Right cardiac atrium (tissue), 5 donors: ENCODE results near the gene TRAPPC12. TPM values are rescaled to one million over a fixed set of nuclear protein-coding genes. Genes with fewer than 3 reads are reported as not detected.

ENCODE experiments used
- ATAC-seq, 2 donors: fragments of 200-7000 bp; cut with Tn5 transposase; one replicate each; pipeline versions ENCODE4 v1.8.0 to v1.9.1; 2020; ENCODE audit warnings: moderate library complexity in 2 of 2, mild to moderate bottlenecking in 1 of 2
- DNase-seq, 3 donors: peaks; one replicate each; pipeline ENCODE4 v3.0.0-alpha.2; 2020
- H3K27ac ChIP-seq: one replicate; pipeline ENCODE4 v1.5.1; 2013; ENCODE audit warnings: mild to moderate bottlenecking, low read length, control low read depth, moderate library complexity
- H3K27me3 ChIP-seq: one replicate; pipeline ENCODE4 v1.6.1; 2013; ENCODE audit not compliant: control insufficient read depth, insufficient read depth
- H3K4me1 ChIP-seq: one replicate; pipeline ENCODE4 v1.6.1; 2013; ENCODE audit warnings: low read length; ENCODE audit not compliant: control insufficient read depth, insufficient read depth
- H3K4me3 ChIP-seq: one replicate; pipeline ENCODE4 v1.5.1; 2013; ENCODE audit warnings: low read length, control low read depth
- H3K9me3 ChIP-seq: one replicate; pipeline ENCODE4 v1.6.1; 2013; ENCODE audit warnings: low read length; ENCODE audit not compliant: control insufficient read depth
- WGBS: extraction: QIAGEN DNeasy Blood & Tissue Kit; methylation state at CpG from one replicate; pipeline ENCODE4 v1.1.7; 2013; 5-methylcytosine and 5-hydroxymethylcytosine counted together
- intact Hi-C, 4 donors: fragments of 100-400 bp; cut with DNase I; formaldehyde crosslinking; loops; one replicate each; pipeline versions ENCODE4 v1.11.0 to v1.14.0; 2022 to 2023
- polyA plus RNA-seq: library from polyadenylated mRNA; stranded (reverse); fragments of 200-250 nt; gene quantifications from one replicate; pipeline ENCODE4 v1.2.3, GENCODE V29; 2013
- total RNA-seq, 4 donors: library from RNA; stranded (reverse); fragmentation: NEBNext Ultra II Directional; extraction: Animal tissue kit (Norgen Biotek cat#: 25700); gene quantifications; one replicate each; pipeline ENCODE4 v1.2.1, GENCODE V29; 2021
- donor health status: healthy with polysubstance abuse.
- donor health status: DM: no; HTN: yes; CAD: no.
- donor health status: DM: no; HTN: no; CAD: no.
- donor health status: DM: no; HTN: yes; CAD: no; lungs with severe emphysema.
- donor health status: DM: yes; HTN: yes; CAD: no.

The TRAPPC12 gene
- total and polyA plus RNA-seq, 5 donors = 93.4 to 137 (median 128) TPM

DNA sequence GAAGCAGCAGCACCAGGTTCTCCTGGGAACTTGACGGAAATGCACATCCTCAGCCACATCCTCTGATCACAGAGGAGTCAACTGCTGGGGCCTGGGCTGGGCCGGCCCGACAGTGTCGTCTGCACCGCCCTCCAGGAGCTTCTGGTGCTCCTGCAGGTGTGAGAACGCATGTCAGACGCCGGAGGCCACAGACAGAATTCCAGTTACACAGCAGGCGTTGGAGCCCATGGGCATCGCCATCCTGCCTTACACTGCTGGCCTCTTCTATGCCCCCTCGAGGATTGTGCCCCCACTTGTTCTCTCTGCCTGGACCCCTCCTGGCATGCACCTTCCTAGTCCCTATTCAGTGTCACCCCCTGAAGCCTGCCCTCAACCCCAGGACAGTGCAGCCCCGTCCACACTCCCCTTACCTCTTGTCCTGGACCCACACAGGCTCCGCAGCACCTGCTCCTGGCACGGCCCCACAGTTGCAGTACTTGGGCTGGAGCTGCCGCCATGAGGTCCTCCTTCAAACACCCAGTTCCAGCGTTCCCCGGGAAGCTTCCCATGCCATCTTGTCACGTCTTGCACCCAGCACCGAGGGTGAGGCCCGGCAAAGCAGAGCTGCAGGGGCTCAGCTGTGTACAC lies 102.4 kb downstream of the TRAPPC12 start:
- Histone ChIP-seq H3K4me1 (no peaks in the 10 kb centered on the region), H3K4me3 (no peak overlapping the region), H3K27ac (no peak overlapping the region), H3K27me3 (no peaks in the 10 kb centered on the region), H3K9me3 (no peaks in the 10 kb centered on the region)
- WGBS = 93% methylated on average over 20 of the region's 20 CpGs
- ATAC-seq (no peak), DNase-seq (peak in 2 of 3 donors; percentile 47 to 58)
- intact Hi-C loops = no loop called here

DNA sequence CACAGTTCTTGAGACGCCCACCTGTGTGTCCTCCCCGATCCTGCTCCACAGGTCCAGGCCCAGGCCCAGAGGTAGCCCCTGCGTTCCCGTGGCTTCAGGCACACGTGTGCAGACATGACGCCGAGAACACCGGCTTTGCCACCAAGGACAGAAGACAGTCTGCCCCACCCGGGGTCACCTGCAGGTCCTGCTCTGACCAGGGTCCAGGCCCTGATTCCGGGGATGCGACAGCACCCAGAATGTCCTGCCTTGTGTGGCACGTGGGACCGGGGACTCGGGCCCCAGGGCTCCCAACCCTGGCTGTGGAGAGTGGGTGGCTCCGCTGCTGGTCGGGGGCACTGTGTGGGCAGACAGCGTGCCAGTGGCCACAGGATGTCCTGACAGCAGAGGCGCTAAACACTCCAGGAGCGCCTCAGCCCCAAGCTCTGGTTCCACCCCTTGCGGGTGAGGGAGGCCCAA lies 102.9 kb downstream of the TRAPPC12 start:
- DNase-seq (peak in 2 of 3 donors; percentile 51 to 55), ATAC-seq (no peak)
- Histone ChIP-seq H3K4me3 (no peak overlapping the region), H3K27me3 (no peaks in the 10 kb centered on the region), H3K4me1 (no peaks in the 10 kb centered on the region), H3K27ac (no peak overlapping the region), H3K9me3 (no peaks in the 10 kb centered on the region)
- intact Hi-C loops = no loop called here
- WGBS = 94% methylated on average over 20 of the region's 20 CpGs

DNA sequence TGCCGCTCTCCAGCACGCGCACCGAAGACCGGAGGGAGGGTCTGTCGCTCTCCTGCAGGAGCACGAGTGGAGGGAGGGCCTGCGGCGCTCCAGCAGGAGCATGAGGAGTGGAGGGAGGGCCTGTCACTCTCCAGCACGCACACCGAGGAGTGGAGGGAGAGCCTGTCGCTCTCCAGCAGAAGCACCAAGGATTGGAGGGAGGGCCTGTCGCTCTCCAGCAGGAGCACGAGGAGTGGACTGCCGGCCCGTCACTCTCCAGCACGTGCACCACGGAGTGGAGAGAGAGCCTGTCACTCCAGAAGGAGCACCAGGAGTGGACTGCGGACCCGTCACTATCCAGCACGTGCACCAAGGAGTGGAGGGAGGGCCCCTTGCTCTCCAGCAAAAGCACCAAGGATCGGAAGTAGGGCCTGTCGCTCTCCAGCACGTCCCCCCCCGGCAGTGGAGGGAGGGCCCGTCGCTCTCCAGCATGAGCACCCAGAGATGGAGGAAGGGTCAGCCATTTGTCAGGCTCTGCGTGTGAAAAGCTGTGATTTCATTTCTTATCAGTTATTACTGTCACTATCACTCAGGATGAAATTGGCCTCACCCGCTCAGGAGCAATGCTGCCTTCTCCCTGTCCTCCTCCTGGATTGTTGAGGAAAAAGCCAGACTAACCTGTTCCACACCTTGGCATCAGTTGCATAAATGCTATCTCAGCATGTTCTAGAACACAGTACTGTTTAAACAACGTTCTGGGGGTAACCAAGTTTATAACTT lies 103.9 kb downstream of the TRAPPC12 start:
- H3K4me1 ChIP-seq = peaks cover 4% of the 10 kb centered on the region
- 64% methylated on average over 30 of the region's 30 CpGs for WGBS
- no peaks in the 10 kb centered on the region for H3K27me3 ChIP-seq
- intact Hi-C loops = no loop called here
- no peak overlapping the region for H3K27ac ChIP-seq
- peak; percentile 75 to 97 (median 91) for DNase-seq
- peak; percentile 91 to 92 for ATAC-seq
- no peak overlapping the region for H3K4me3 ChIP-seq
- no peaks in the 10 kb centered on the region for H3K9me3 ChIP-seq

- no peaks in the 10 kb centered on the region for H3K9me3 ChIP-seq
- no peaks in the 10 kb centered on the region for H3K27me3 ChIP-seq
- no peak overlapping the region for H3K27ac ChIP-seq
- peaks cover 4% of the 10 kb centered on the region for H3K4me1 ChIP-seq
- intact Hi-C loops = no loop called here
- no peak for ATAC-seq
- no peak overlapping the region for H3K4me3 ChIP-seq
- WGBS = 93% methylated on average over 34 of the region's 34 CpGs
- DNase-seq = peak in 2 of 3 donors; percentile 41 to 58
Observed at GRCh38 chr2:3483986-3484960, 104.8 kb downstream of the TRAPPC12 start.

DNA sequence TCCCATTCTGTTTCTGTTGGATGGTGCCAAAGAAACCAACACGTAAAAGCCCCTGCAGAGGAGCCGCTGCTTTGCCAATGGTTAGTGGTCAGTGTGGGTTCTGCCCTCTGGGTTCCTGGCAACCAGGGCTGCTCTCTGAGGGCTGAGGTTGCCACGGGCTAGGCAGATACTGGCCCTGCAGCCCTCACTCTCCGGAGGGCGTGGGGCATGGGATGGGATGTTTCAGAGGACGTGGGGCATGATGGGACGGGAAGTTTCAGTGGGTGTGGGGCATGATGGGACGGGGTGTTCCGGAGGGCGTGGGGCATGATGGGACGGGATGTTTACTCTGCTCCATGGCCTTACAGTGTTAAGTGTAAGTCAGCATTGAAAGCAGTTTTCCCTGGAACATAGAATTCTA lies 105.7 kb downstream of the TRAPPC12 start:
- no peaks in the 10 kb centered on the region for H3K9me3 ChIP-seq
- ATAC-seq = no peak
- no peak overlapping the region for H3K4me3 ChIP-seq
- intact Hi-C loops = no loop called here
- no peak overlapping the region for H3K27ac ChIP-seq
- peaks cover 4% of the 10 kb centered on the region for H3K4me1 ChIP-seq
- 94% methylated on average over 11 of the region's 11 CpGs for WGBS
- DNase-seq = peak in 1 of 3 donors; percentile 41
- no peaks in the 10 kb centered on the region for H3K27me3 ChIP-seq

DNA sequence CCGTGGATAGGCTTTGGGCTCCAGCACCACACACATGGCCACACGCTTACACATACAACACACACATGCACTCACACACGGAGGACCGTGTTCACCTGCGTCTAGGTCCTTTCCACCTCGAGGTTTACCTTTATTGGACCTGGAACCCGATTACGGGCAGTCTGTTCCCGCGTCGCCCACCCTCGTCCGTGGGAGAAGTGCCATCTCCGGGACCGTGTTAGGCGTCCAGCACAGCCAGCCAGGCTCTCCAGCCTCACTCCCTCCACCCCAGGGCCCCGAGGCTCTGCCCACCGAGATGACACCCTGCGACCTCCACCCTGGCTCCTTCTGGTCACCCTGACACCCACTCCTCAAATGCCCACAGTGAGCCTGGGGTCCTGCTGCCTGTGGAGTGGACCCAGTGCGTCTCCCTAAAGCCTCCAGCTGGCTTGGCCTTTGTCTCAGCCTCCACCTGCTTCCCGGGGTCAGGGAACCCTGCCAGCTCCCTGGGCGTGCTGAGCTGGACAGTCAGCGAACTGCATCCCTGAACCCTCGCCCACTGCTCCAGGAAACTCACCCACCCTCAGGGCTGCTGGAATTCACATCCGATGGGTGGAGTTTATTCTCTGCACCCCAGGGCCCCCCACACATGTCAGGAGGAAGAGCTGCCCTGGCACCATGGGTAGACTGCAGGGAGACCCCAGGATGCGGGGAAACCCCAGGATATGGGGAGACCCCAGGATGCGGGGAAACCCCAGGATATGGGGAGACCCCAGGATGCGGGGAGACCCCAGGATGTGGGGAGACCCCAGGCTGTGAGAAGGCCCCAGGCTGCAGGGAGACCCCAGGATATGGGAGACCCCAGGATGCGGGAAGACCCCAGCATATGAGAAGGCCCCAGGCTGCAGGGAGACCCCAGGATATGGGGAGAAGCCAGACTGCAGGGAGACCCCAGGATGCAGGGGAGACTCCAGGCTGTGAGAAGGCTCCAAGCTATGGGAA lies 106.8 kb downstream of the TRAPPC12 start:
- Histone ChIP-seq H3K4me3 (no peak overlapping the region), H3K27ac (no peak overlapping the region), H3K27me3 (no peaks in the 10 kb centered on the region), H3K9me3 (no peaks in the 10 kb centered on the region), H3K4me1 (peaks cover 4% of the 10 kb centered on the region)
- DNase-seq (peak in 2 of 3 donors; percentile 26 to 60), ATAC-seq (no peak)
- 95% methylated on average over 29 of the region's 29 CpGs for WGBS
- intact Hi-C loops = no loop called here

DNA sequence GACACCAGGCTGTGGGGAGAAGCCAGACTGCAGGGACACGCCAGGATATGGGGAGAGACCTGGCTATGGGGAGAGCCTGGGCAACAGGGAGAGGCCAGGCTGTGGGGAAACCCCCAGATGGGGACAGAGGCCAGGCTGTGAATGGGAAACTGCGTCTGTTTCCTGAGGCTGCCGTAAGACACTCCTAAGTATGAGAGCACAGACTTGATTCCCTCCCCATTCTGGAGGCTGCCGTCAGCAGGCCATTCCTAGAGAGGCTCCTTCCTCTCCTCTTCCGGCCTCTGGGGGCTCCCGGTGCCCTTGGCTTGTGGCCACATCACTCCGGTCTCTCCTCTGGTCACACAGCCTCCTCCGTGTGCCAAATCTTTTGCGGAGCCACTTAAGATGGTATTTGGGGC lies 107.5 kb downstream of the TRAPPC12 start:
- Histone ChIP-seq H3K9me3 (no peaks in the 10 kb centered on the region), H3K4me1 (peaks cover 4% of the 10 kb centered on the region), H3K27ac (no peak overlapping the region), H3K4me3 (no peak overlapping the region), H3K27me3 (no peaks in the 10 kb centered on the region)
- intact Hi-C loops = no loop called here
- DNase-seq (no peak), ATAC-seq (no peak)
- WGBS = 68% methylated on average over 9 of the region's 9 CpGs

DNA sequence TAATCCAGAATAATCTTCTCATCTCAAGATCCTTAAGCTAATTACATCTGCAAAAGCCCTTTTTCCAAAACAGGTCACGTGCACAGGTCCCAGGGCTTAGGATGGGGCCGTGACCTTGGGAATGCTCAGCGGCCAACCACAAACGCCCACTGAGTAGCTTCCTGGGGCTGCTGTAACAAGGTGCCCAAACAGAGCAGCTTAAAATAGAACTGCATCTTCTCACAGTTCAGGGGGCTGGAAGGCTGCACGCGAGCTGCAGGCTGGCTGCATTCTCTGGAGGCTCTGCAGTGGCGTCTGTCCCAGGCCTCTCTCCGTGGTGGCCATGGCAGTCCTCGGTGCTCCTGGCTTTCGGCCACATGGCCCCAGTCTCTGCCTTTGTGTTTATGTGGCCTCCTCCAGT lies 107.9 kb downstream of the TRAPPC12 start:
- DNase-seq (peak in 2 of 3 donors; percentile 66 to 71), ATAC-seq (no peak)
- intact Hi-C loops = no loop called here
- peaks cover 4% of the 10 kb centered on the region for H3K4me1 ChIP-seq
- 45% methylated on average over 10 of the region's 10 CpGs for WGBS
- no peak overlapping the region for H3K4me3 ChIP-seq
- H3K27me3 ChIP-seq = no peaks in the 10 kb centered on the region
- H3K27ac ChIP-seq = no peak overlapping the region
- H3K9me3 ChIP-seq = no peaks in the 10 kb centered on the region

GRCh38 chr2:3488061-3488531 lies 108.6 kb downstream of the TRAPPC12 start:
- Histone ChIP-seq H3K4me1 (peaks cover 4% of the 10 kb centered on the region), H3K27ac (no peak overlapping the region), H3K4me3 (no peak overlapping the region), H3K27me3 (no peaks in the 10 kb centered on the region), H3K9me3 (no peaks in the 10 kb centered on the region)
- DNase-seq = no peak
- 74% methylated on average over 6 of the region's 6 CpGs for WGBS
- ATAC-seq = no peak
- intact Hi-C loops = no loop called here
